IMR-90 (cell line): Measurements from ENCODE around the gene MEIS1. TPM values are rescaled to one million over a fixed set of nuclear protein-coding genes. Genes with fewer than 3 reads are reported as not detected.

ENCODE experiments used
- ATAC-seq: fragments of 200-7000 bp; cut with Tn5 transposase; 2 replicates; pipeline ENCODE4 v1.9.1; 2020; ENCODE audit warnings: low read depth, mild to moderate bottlenecking, moderate library complexity
- BruUV-seq: library from RNA; stranded (reverse); fragments of 400-500 nt; replicated peaks from 2 replicates; lab custom pipeline; 2021; lab: Mats Ljungman, UMichigan
- CTCF ChIA-PET: fragments of 300-600 bp; formaldehyde crosslinking; extraction: SDS; loops from one replicate; lab custom pipeline; 2021; ENCODE audit warnings: antibody characterized with exemption; lab: Yijun Ruan, JAX
- POLR2A ChIA-PET: fragments of 300-600 bp; sonication (Branson Sonifier 250); formaldehyde crosslinking; loops from one replicate; lab custom pipeline; 2022; ENCODE audit warnings: antibody characterized with exemption; ENCODE audit not compliant: unreplicated experiment; lab: Charles Lee
- DNase-seq: peaks from one replicate; pipeline ENCODE4 v3.0.0; 2013
- H2AFZ ChIP-seq: replicated peaks from 2 replicates; pipeline ENCODE3; 2013; ENCODE audit warnings: low read length, mild to moderate bottlenecking; ENCODE audit not compliant: poor library complexity
- H2AK5ac ChIP-seq: 2 replicates; pipeline ENCODE4 v1.6.1; 2013; ENCODE audit warnings: low read depth, low read length, inconsistent platforms
- H2AK9ac ChIP-seq: replicated peaks from 2 replicates; pipeline ENCODE3; 2013; ENCODE audit warnings: mild to moderate bottlenecking, low read depth, low read length, moderate library complexity; ENCODE audit not compliant: poor library complexity
- H2BK120ac ChIP-seq: 2 replicates; pipeline ENCODE4 v1.6.1; 2013; ENCODE audit warnings: low read depth, low read length, inconsistent platforms
- H2BK15ac ChIP-seq: 3 replicates; pipeline ENCODE4 v1.6.1; 2013; ENCODE audit warnings: low read depth, low read length, inconsistent platforms
- H2BK20ac ChIP-seq: 2 replicates; pipeline ENCODE4 v1.6.1; 2013; ENCODE audit warnings: low read depth, mild to moderate bottlenecking, inconsistent platforms, low read length, moderate library complexity
- H2BK5ac ChIP-seq: 2 replicates; pipeline ENCODE4 v1.6.1; 2013; ENCODE audit warnings: mild to moderate bottlenecking, low read depth, low read length, inconsistent platforms; ENCODE audit not compliant: poor library complexity, severe bottlenecking
- H3K14ac ChIP-seq: replicated peaks from 2 replicates; pipeline ENCODE4 v1.6.1; 2013; ENCODE audit warnings: low read depth, low read length, inconsistent platforms
- H3K18ac ChIP-seq: 2 replicates; pipeline ENCODE4 v1.6.1; 2013; ENCODE audit warnings: low read depth, low read length, control low read depth
- H3K23ac ChIP-seq: 2 replicates; pipeline ENCODE4 v1.6.1; 2013; ENCODE audit warnings: low read depth, low read length, inconsistent platforms
- H3K27ac ChIP-seq: 2 replicates; pipeline ENCODE4 v1.5.1; 2013; ENCODE audit warnings: mild to moderate bottlenecking, control low read depth, low read length; ENCODE audit not compliant: insufficient read depth
- H3K27me3 ChIP-seq: 2 replicates; pipeline ENCODE4 v1.6.1; 2013; ENCODE audit warnings: low read length; ENCODE audit not compliant: control insufficient read depth, insufficient read depth
- H3K36me3 ChIP-seq: 2 replicates; pipeline ENCODE4 v1.6.1; 2013; ENCODE audit warnings: low read length, mixed read lengths; ENCODE audit not compliant: control insufficient read depth, insufficient read depth
- H3K4ac ChIP-seq: 2 replicates; pipeline ENCODE4 v1.6.1; 2013; ENCODE audit warnings: low read depth, low read length, inconsistent platforms
- H3K4me1 ChIP-seq: 2 replicates; pipeline ENCODE4 v1.6.1; 2013; ENCODE audit warnings: low read length, mixed read lengths; ENCODE audit not compliant: control insufficient read depth, insufficient read depth
- H3K4me2 ChIP-seq: 2 replicates; pipeline ENCODE4 v1.6.1; 2013; ENCODE audit warnings: low read depth, mild to moderate bottlenecking, control low read depth, low read length, moderate library complexity
- H3K4me3 ChIP-seq: 2 replicates; pipeline ENCODE4 v1.5.1; 2013; ENCODE audit warnings: low read depth, mild to moderate bottlenecking, control low read depth, low read length, moderate library complexity; ENCODE audit not compliant: insufficient read depth
- H3K56ac ChIP-seq: 2 replicates; pipeline ENCODE4 v1.6.1; 2013; ENCODE audit warnings: low read length, inconsistent platforms; ENCODE audit not compliant: insufficient read depth; ENCODE audit errors: extremely low read depth
- H3K79me1 ChIP-seq, 2 experiments: 2 replicates each; pipeline ENCODE4 v1.6.1; 2013; ENCODE audit warnings: low read length in 2 of 2, inconsistent platforms in 1 of 2, low read depth in 1 of 2
- H3K9ac ChIP-seq: 2 replicates; pipeline ENCODE4 v1.6.1; 2013; ENCODE audit warnings: low read depth, low read length, control low read depth
- H3K9me1 ChIP-seq: 2 replicates; pipeline ENCODE4 v1.6.1; 2013; ENCODE audit warnings: low read length, inconsistent platforms; ENCODE audit not compliant: insufficient read depth
- H3K9me3 ChIP-seq: 2 replicates; pipeline ENCODE4 v1.6.1; 2013; ENCODE audit warnings: low read length; ENCODE audit not compliant: control insufficient read depth, insufficient read depth
- H4K20me1 ChIP-seq: 2 replicates; pipeline ENCODE4 v1.6.1; 2013; ENCODE audit warnings: low read length, inconsistent platforms; ENCODE audit not compliant: insufficient read depth
- H4K5ac ChIP-seq: 2 replicates; pipeline ENCODE4 v1.6.1; 2013; ENCODE audit warnings: mild to moderate bottlenecking, low read depth, low read length, control low read depth
- H4K8ac ChIP-seq, 2 experiments: 2 replicates each; pipeline ENCODE4 v1.6.1; 2013; ENCODE audit warnings: low read depth in 2 of 2, low read length in 2 of 2, control low read depth in 1 of 2, inconsistent platforms in 1 of 2
- H4K91ac ChIP-seq: 2 replicates; pipeline ENCODE4 v1.6.1; 2013; ENCODE audit warnings: low read depth, low read length, inconsistent platforms; ENCODE audit not compliant: insufficient read depth
- MAFK ChIP-seq: IDR thresholded peaks from 2 replicates; pipeline ENCODE4 v1.6.1; 2012; ENCODE audit warnings: low read depth, low read length, improper control_type of control experiment
- POLR2A ChIP-seq: IDR thresholded peaks from 2 replicates; pipeline ENCODE4 v1.6.1; 2012; ENCODE audit warnings: mild to moderate bottlenecking, low read depth, low read length
- WGBS, 2 experiments: methylation state at CpG; one replicate each; pipeline versions ENCODE4 v1.1.5 to v1.1.7; 2013; ENCODE audit warnings: missing lambda C conversion rate in 2 of 2; ENCODE audit not compliant: insufficient read length in 1 of 2; ENCODE audit errors: extremely low coverage in 2 of 2; 5-methylcytosine and 5-hydroxymethylcytosine counted together
- dilution Hi-C: fragments of 300-500 bp; cut with HindIII; formaldehyde crosslinking; loops from one replicate; pipeline ENCODE4 v1.14.3; 2018; ENCODE audit warnings: low sequenced_read_pairs; ENCODE audit not compliant: unreplicated experiment
- in situ Hi-C: fragments of 300-500 bp; cut with MboI; formaldehyde crosslinking; loops from 3 replicates; pipeline ENCODE4 v1.14.3; 2019; ENCODE audit warnings: low sequenced_read_pairs, inconsistent platforms, mixed read lengths
- intact Hi-C: fragments of 100-400 bp; cut with micrococcal nuclease; formaldehyde crosslinking; loops from 2 replicates; pipeline ENCODE4 v1.10.0; 2022
- polyA plus RNA-seq, 3 experiments: library from polyadenylated mRNA; depleted of rRNA; stranded (reverse); fragments of >200 nt; gene quantifications; 2 replicates each; pipeline ENCODE4 v1.2.3, GENCODE V29; 2012; ENCODE audit warnings: low replicate concordance in 1 of 3
- total RNA-seq: library from RNA; depleted of rRNA; stranded (reverse); fragments of >200 nt; gene quantifications from 2 replicates; pipeline ENCODE4 v1.2.3, GENCODE V29; 2012
- TF ChIP-seq, protein P1 (sequence below): conservative IDR thresholded peaks from 2 replicates; pipeline ENCODE4 v1.5.1; 2012; ENCODE audit warnings: mild to moderate bottlenecking, low read depth, low read length, improper control_type of control experiment

The MEIS1 gene
- total and polyA plus RNA-seq, 2 of the 4 experiments (the other 2 are of a cell fraction): 54.4 to 157 TPM

DNA sequence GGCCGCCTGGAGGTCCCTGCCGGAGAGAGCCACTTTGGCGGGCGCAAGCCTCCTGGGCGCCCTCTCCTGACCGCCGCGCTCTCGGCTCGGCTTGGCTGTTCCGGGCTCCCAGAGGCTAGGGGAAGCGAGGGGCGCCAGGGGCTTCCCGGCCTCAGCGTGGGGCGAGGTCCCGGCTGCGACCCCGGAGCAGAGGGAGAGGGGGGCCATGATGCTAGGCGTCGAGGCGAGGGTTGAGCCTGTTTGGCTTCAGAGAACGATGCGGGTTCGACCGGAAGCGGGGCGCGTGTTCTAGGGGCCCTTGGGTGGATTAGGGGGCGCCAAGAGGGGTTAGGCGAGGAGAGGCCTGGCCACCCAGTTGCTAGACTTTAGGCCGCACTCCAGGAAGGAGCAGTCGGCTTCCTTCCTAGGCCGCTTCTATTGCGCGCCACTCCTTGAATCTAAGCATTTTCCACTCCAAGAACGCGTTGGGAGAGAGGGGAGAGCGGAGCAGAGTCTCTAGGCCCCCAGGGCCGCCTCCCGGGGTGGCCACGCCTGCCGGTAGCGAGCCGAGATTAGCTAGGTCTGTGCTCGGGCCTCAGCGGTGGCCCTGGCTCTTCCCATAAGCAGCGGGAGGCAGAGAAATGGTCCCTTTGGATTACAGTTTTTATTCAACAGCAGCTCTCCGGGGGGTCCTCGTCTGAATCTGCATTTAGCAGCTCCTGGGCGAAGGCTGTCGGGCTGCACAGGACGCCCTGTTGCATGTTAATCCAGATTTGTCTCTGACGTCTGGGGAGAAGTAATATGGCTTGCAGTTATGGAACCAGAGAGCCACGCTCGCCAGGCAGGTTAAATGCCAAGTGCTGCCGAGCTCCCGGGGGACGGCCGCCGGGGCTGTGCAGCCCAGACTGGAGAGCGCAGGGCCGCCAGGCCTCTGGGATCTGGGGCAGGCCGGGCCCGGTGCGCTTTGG lies 11.3 kb downstream of the MEIS1 start:
- peak overlapping the region; percentile 99 for H3K18ac ChIP-seq
- ATAC-seq (peak; percentile 33), DNase-seq (no peak)
- peaks cover 14% of the 10 kb centered on the region; the same call in 1 of the 2 replicates for H4K20me1 ChIP-seq
- H3K27ac ChIP-seq: peak overlapping the region; percentile 97
- peak overlapping the region; percentile 100 for H3K9ac ChIP-seq
- no peaks in the 10 kb centered on the region for H3K79me1 ChIP-seq
- peak overlapping the region; percentile 93 for H3K56ac ChIP-seq
- peak overlapping the region; percentile 88 for H2BK120ac ChIP-seq
- WGBS, 2 experiments: 0% methylated on average over 21 of the region's 66 CpGs; no CpG with 5 or more reads in 1 of the 2 experiments
- H3K4me3 ChIP-seq: peak overlapping the region; percentile 39
- peak overlapping the region; percentile 92 for H4K91ac ChIP-seq
- in situ Hi-C loops (loop anchor here (25.0 kb wide), 1 partner anchor 1591 kb away; no protein-coding TSS in a partner anchor), dilution Hi-C loops (loop anchor here (25.0 kb wide), 1 partner anchor 766 kb away; no protein-coding TSS in a partner anchor), intact Hi-C loops (loop anchor here (2.0 to 5.0 kb wide), 2 partner anchors 129 to 1206 kb away; no protein-coding TSS in a partner anchor)
- BruUV-seq: no TSS peak
- TF ChIP-seq, protein P1, sequence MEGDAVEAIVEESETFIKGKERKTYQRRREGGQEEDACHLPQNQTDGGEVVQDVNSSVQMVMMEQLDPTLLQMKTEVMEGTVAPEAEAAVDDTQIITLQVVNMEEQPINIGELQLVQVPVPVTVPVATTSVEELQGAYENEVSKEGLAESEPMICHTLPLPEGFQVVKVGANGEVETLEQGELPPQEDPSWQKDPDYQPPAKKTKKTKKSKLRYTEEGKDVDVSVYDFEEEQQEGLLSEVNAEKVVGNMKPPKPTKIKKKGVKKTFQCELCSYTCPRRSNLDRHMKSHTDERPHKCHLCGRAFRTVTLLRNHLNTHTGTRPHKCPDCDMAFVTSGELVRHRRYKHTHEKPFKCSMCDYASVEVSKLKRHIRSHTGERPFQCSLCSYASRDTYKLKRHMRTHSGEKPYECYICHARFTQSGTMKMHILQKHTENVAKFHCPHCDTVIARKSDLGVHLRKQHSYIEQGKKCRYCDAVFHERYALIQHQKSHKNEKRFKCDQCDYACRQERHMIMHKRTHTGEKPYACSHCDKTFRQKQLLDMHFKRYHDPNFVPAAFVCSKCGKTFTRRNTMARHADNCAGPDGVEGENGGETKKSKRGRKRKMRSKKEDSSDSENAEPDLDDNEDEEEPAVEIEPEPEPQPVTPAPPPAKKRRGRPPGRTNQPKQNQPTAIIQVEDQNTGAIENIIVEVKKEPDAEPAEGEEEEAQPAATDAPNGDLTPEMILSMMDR: peak; percentile 19; the same call in 1 of the 2 replicates
- TF ChIP-seq MAFK: no peak
- peak; percentile 54; the same call in 1 of the 2 replicates for TF ChIP-seq POLR2A
- peak overlapping the region; percentile 90 for H3K23ac ChIP-seq
- peak overlapping the region; percentile 71 for H2AFZ ChIP-seq
- no peaks in the 10 kb centered on the region for H3K9me3 ChIP-seq
- no peaks in the 10 kb centered on the region for H3K9me1 ChIP-seq
- peak overlapping the region; percentile 93 for H3K14ac ChIP-seq
- H3K4ac ChIP-seq: peak overlapping the region; percentile 97
- H2AK5ac ChIP-seq: peak overlapping the region; percentile 52
- peak overlapping the region; percentile 100 for H3K4me2 ChIP-seq
- ChIA-PET CTCF (no interaction called here), POLR2A (interaction anchor here (0.5 to 4.3 kb wide), 4 partner anchors 11 to 663 kb away, joined by 3 to 21 read pairs (median 4); no protein-coding TSS in a partner anchor)
- H4K5ac ChIP-seq: peak overlapping the region; percentile 91
- peak overlapping the region; percentile 81 for H2AK9ac ChIP-seq
- H2BK5ac ChIP-seq: peak overlapping the region; percentile 98
- H3K27me3 ChIP-seq: no peaks in the 10 kb centered on the region
- H3K36me3 ChIP-seq: peaks cover 49% of the 10 kb centered on the region
- peak overlapping the region; percentile 72; the same call in 2 of the 3 replicates for H2BK15ac ChIP-seq
- peaks cover 4% of the 10 kb centered on the region for H3K4me1 ChIP-seq
- H4K8ac ChIP-seq: peak overlapping the region; percentile 67 to 80
- H2BK20ac ChIP-seq: peak overlapping the region; percentile 46
